ENCODE measurements around the gene FAM13B.

DNA sequence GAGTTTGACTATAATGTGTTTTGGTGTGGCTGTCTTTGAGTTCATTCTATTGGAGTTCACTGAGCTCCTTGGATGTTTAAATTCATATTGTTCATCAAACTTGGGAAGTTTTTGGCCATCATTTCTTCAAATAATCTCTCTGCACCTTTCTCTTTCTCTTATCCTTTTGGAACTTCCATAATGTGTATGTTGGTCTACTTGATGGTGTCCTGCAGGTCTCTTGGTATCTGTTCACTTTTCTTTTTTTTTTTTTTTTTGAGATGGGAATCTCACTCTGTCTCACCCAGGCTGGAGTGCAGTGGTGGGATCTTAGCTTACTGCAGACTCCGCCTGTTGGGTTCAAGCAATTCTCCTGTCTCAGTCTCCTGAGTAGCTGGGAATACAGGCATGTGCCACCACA lies 116.0 kb downstream of the FAM13B start:
- TF ChIP-seq BHLHE40 (IDR thresholded peaks at IDR 0.05; ENCODE audit: borderline replicate concordance) (no peak), SP1 (IDR thresholded peaks at IDR 0.05) (no peak), FOXM1 (IDR thresholded peaks at IDR 0.05; ENCODE audit: borderline replicate concordance) (no peak), TARDBP (IDR thresholded peaks at IDR 0.05) (no peak), HDGF (IDR thresholded peaks at IDR 0.05; ENCODE audit: borderline replicate concordance) (no peak), NFRKB (IDR thresholded peaks at IDR 0.05) (no peak), L3MBTL2 (conservative IDR thresholded peaks at IDR 0.05) (no peak), SUZ12 (IDR thresholded peaks at IDR 0.05) (no peak), FOXA1 (IDR thresholded peaks at IDR 0.05) (no peak), ARNT (IDR thresholded peaks at IDR 0.05) (no peak), ELF4 (IDR thresholded peaks at IDR 0.05) (no peak)
- TF ChIP-seq, protein P1, sequence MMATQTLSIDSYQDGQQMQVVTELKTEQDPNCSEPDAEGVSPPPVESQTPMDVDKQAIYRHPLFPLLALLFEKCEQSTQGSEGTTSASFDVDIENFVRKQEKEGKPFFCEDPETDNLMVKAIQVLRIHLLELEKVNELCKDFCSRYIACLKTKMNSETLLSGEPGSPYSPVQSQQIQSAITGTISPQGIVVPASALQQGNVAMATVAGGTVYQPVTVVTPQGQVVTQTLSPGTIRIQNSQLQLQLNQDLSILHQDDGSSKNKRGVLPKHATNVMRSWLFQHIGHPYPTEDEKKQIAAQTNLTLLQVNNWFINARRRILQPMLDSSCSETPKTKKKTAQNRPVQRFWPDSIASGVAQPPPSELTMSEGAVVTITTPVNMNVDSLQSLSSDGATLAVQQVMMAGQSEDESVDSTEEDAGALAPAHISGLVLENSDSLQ (IDR thresholded peaks at IDR 0.05), result no peak

All from HEK293T (cell line).